SK-N-SH treated with all-trans-retinoic acid at 6 μM for 48 hours (cell line): ENCODE results near the gene WFDC5.
"Not testable (repeated sequence)": the region's sequence is repeated elsewhere in the genome, so short reads cannot be mapped to it uniquely, and the experiment has no call there.

Source experiments
- ZFP3 ChIP-seq: fragments of 250-450 bp; sonication (Bioruptor Pico); IDR thresholded peaks from 2 replicates; pipeline ENCODE4 v1.5.0; 2020; ENCODE audit warnings: mild to moderate bottlenecking, moderate library complexity
- ZFP30 ChIP-seq: fragments of 450-650 bp; formaldehyde crosslinking; IDR thresholded peaks from 2 replicates; pipeline ENCODE4 v1.5.0; 2022; ENCODE audit warnings: mild to moderate bottlenecking, moderate library complexity

- TF ChIP-seq ZFP30 (CRISPR knock-in tag); ZFP3: not testable (repeated sequence)
Measured at GRCh38 chr20:45063107-45063506, 51.9 kb downstream of the WFDC5 start.
